T1000 (cell line): ENCODE results near the gene KLHDC4.
A peak's percentile ranks its signal among the peaks of the same experiment; 100 is the strongest.
"Not testable (repeated sequence)": the region's sequence is repeated elsewhere in the genome, so short reads cannot be mapped to it uniquely, and the experiment has no call there.

Experiments used
- DNase-seq: peaks from one replicate; lab custom pipeline; 2025; ENCODE audit warnings: mixed read lengths; lab: John Stamatoyannopoulos, UW

KLHDC4 gene

GRCh38 chr16:87788730-87789436, 23.1 kb upstream of the KLHDC4 start:
- DNase-seq = not testable (repeated sequence)

GRCh38 chr16:87787451-87788091, 21.8 kb upstream of the KLHDC4 start:
- not testable (repeated sequence) for DNase-seq

- no peak for DNase-seq
Measured at GRCh38 chr16:87784812-87785211, 19.0 kb upstream of the KLHDC4 start.

GRCh38 chr16:87782033-87782432, 16.2 kb upstream of the KLHDC4 start:
- DNase-seq = no peak

GRCh38 chr16:87780385-87780989, 14.7 kb upstream of the KLHDC4 start:
- DNase-seq = no peak

- peak; percentile 67 for DNase-seq
Measured at GRCh38 chr16:87778830-87779579, 13.2 kb upstream of the KLHDC4 start.

GRCh38 chr16:87778476-87778829, 12.7 kb upstream of the KLHDC4 start:
- no peak for DNase-seq

GRCh38 chr16:87773836-87774235, 8.1 kb upstream of the KLHDC4 start:
- not testable (repeated sequence) for DNase-seq

- not testable (repeated sequence) for DNase-seq
Measured at GRCh38 chr16:87767456-87767855, 1.7 kb upstream of the KLHDC4 start.

GRCh38 chr16:87766485-87766797, 655 bp upstream of the KLHDC4 start:
- DNase-seq = no peak

GRCh38 chr16:87765473-87765775, 362 bp downstream of the KLHDC4 start:
- DNase-seq = no peak

GRCh38 chr16:87764600-87765472, 950 bp downstream of the KLHDC4 start:
- DNase-seq = no peak

GRCh38 chr16:87762620-87763019, 3.2 kb downstream of the KLHDC4 start:
- no peak for DNase-seq

- no peak for DNase-seq
Measured at GRCh38 chr16:87762071-87762571, 3.7 kb downstream of the KLHDC4 start.

- DNase-seq = no peak
Measured at GRCh38 chr16:87761060-87761459, 4.7 kb downstream of the KLHDC4 start.

- DNase-seq = no peak
Measured at GRCh38 chr16:87757841-87758426, 7.9 kb downstream of the KLHDC4 start.

- DNase-seq = no peak
Measured at GRCh38 chr16:87754535-87754934, 11.3 kb downstream of the KLHDC4 start.

- DNase-seq = no peak
Measured at GRCh38 chr16:87747626-87748414, 18.0 kb downstream of the KLHDC4 start.

- DNase-seq = no peak
Measured at GRCh38 chr16:87746178-87746577, 19.6 kb downstream of the KLHDC4 start.

GRCh38 chr16:87744750-87745514, 20.9 kb downstream of the KLHDC4 start:
- DNase-seq = no peak
